HG03571 (cell line): ENCODE data around the gene CEP104.

Experiments used
- ATAC-seq: cut with Tn5 transposase; IDR thresholded peaks from one replicate; pipeline ENCODE4 v1.9.1; 2021; ENCODE audit not compliant: unreplicated experiment

The CEP104 gene

DNA sequence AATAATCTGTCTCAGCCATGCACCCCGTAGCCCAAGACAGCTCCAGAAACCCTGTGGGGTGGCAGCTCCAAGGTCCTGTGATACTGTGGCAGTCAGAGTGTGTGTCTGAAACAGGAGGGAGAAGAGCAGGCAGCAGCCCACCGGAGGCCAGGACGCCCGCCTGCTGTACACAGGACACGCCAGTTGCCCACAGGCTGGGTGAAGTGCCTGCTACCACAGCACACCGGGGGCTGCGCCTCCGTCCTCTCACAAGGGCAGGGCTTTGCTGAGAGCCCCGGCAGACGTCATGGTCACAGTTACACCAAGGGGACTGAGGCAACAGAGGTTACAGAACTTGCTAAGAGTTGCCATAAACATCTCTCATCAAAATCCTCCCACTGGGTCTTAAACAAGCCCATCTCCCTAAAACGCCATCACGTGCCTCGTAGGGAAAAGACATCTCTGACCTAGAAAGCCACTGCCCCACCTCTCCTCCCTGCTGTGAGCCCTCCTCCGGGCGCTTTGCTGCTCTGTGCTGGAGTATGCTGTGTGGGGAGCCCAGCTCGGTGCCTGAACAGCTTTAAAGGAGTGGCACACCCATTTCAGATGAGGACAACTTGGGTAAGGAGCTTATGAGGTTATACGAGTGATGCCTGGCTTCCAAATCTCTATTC lies 37.7 kb upstream of the CEP104 start:
- no peak for ATAC-seq

- no peak for ATAC-seq
These were observed 36.2 kb upstream of the CEP104 start for GRCh38 chr1:3893190-3893589.

DNA sequence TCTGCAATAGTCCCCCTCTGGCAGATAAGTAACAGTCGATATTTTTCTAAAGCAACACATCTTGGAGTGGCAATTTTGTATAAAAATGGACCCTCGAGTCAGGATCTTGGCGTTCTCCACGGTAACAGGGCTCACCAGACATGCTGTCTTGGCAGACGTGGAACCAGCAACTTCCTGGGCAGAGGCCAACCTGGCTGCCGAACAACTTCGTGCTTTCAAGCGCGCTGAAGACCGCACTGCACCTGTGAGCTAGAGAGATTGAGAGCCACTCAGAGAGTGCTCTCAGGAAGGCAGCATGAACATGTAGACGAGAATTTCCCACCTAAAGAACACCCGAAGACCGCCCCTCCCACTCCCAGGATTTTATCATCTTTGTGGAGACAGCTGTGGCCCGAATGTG lies 35.7 kb upstream of the CEP104 start:
- no peak for ATAC-seq

DNA sequence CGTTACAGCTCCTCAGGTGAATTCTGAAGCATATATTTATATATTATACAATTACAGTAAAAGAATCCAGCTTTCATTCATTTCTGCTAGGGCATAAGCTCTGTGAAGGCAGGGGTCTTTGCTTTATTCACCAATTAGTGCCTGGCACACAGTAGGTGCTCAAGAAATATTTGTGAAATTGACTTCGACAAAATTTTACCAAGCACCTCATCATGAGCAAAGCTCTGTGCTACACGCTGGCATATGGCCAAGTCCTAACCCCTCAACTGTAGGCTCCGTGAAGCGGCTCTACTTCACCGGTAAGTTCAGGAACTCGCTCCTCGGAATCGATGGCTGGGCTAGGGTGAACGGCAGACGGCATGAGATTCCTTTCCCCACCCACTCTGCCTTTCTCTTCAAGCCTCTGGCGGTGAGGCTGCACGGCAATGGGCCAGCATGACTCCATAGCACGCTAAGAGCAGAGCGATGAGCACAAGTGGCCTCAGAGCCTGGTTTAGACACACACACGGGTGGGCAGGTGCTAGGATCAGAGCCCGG lies 34.4 kb upstream of the CEP104 start:
- no peak for ATAC-seq

- no peak for ATAC-seq
These were observed 33.6 kb upstream of the CEP104 start for GRCh38 chr1:3890389-3891328.

- no peak for ATAC-seq
These were observed 32.9 kb upstream of the CEP104 start for GRCh38 chr1:3889936-3890335.

DNA sequence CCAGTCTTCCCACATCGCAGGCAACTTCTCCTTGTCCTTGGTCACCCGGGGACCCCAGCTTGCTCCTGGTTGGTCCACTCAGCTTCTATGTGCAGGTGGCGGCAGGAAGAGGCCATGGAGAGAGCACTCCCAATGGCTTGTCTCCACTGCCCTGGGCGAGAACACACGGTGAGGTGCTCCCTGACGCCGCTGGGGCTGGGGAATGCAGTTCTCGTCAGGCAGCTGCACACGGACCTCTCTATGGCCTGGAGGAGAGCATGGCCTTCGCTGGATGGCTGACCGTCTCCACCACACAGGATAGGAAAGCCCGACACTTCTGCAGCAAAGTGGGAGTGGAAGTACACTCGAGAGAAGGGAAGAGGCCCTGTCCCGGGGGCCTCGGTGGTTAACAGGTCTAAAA lies 31.3 kb upstream of the CEP104 start:
- ATAC-seq: no peak

DNA sequence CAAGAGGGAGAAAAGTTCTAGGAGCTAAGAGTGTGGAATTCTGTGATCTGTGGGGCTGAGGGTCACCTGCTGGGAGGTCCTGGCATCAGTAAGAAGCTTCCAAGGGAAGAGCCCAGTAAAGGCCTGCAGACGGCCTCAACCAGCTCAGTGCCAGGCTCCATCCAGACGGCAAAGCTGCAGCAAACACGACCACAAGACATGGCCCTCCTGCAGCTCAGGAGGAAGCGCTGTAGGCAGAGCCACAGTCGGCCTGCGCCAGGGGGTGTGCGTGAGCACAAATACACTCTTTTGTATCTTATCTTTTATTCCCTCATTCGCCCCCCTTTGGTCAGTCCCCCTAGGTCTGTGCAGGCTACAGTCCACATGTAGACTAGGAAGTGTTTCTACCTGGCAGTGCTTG lies 29.7 kb upstream of the CEP104 start:
- no peak for ATAC-seq

DNA sequence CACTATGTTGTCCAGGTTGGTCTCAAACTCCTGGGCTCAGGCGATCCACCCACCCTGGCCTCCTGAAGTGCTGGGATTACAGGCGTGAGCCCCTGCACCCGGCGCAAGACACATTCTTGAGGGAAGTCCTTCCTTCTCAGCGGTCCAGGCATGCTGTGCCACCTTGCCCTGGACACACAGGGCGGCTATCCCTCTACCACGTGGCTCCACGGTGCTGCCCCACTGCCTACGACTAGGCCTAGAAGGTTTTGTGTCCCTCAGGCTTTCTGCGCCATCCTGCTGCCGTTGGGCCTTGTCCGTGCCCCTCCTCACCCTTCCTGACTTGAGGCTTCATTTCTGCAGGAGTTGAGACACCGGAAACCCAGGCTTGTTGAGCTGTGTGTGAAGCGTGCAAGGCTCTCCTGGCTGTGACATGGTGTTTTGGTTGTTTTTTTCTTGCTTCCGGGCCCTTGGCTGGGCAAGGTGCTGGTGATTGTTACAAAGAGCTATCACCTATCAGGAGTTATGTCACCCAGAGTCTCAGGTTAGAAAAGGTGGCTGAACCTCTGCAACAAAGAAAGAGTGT lies 29.2 kb upstream of the CEP104 start:
- ATAC-seq: no peak

DNA sequence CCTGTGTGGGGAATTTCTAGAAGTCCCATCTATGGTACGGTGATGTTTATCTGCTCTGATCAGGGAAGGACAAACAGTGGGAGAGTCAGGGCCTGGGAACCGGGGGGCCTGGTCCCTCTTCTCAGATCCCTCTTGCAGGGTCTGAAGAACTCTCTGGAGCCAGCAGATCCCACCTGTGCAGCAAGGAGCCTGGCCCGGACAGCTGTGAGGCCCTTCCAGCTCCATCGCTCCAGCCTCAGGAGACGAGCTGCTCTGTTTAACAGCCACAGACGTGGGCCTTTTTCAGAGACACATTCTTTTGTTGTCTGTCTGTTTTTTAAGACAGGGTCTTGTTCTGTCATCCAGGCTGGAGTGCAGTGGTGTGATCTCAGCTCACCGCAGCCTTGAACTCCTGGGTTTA lies 28.6 kb upstream of the CEP104 start:
- no peak for ATAC-seq

DNA sequence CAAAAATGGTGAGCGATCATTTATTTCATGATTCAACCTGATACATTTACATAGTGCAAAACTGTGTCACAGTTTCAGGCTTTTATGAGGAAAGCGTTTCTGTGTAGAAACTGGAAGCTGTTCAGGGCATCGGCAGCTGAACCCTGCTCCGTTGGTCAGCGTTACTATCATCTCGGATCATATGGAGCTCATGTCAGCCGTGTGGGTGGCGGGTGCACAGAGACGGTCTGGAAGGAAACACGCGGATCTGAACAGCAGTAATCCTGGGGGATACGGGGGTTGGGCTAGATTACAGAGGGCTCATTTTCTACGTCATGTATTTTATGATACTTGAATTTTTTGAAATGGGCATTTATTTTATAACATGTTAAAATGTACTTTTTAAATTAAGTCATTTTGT lies 28.0 kb upstream of the CEP104 start:
- no peak for ATAC-seq

DNA sequence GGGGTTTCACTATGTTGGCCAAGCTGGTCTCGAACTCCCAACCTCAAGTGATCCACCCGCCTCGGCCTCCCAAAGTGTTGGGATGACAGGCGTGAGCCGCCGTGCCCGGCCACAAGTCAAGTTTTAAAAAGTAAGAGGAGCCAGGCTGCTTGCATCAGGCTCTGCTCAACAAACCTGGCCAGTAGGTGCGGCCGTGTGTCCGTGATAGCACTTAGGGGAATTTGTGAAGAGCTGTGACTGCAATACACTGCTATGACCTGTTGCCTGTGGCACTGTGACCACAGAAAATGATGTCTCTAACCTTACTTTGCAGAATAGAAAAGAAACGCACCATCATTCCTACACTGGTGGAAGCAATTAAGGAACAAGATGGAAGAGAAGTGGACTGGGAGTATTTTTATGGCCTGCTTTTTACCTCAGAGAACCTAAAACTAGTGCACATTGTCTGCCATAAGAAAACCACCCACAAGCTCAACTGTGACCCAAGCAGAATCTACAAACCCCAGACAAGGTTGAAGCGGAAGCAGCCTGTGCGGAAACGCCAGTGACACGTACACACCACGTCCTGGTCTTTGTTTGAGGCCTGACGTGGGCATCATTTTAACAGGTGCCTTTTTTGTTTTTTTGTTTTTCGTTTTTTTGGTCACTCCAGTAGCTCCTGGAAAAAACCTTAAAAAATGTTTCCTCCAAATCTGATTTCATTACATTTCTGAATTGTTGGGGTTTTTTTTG lies 26.3 kb upstream of the CEP104 start:
- ATAC-seq: no peak

DNA sequence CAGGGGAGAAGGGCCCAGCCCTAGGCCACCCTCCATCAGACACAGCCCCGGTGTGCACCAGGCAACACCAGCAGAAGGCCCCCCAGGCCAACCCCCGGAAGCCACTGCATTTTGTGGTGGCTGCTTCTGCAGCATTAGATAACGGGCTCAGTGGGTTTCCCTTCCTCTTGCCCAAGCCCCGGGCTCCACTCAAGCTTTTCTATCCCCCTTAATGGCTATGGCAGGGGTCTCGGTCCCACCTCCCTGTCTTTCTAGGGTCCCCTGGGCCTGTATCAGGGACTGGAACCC lies 24.1 kb upstream of the CEP104 start:
- no peak for ATAC-seq

DNA sequence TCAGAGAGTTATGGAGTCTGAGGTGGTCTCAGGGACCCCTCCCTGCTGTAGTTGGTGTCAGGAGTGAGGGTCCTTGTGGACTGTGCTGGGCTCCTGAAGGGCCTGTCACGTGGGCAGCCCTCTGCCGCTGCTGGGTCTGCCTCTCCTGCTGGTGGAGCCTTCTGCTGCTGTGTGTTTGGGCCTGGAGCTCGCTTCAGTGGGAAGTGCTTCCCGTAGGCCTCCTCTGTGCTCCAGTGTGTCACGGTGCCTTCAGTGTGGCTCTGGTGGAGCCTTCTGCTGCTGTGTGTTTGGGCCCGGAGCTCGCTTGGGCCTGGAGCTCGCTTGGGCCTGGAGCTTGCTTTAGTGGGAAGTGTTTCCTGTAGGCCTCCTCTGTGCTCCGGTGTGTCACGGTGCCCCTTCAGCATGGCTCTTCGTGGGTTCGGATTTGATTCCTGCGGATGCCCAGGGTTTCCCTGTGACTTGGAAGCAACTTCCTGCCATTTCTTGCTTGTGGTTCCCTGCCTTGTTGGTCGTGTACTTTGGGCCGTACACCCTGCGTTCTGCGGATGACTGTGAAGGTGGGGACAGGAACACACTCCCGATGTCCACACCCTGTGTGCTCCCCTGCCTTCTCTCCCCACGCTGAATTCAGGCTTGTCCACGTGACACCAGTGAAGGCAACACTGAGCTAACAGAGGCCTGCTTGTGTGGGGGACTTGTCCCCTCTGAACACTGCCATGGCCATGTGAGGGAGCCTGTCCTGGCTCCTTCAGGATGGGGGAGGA lies 23.6 kb upstream of the CEP104 start:
- no peak for ATAC-seq

DNA sequence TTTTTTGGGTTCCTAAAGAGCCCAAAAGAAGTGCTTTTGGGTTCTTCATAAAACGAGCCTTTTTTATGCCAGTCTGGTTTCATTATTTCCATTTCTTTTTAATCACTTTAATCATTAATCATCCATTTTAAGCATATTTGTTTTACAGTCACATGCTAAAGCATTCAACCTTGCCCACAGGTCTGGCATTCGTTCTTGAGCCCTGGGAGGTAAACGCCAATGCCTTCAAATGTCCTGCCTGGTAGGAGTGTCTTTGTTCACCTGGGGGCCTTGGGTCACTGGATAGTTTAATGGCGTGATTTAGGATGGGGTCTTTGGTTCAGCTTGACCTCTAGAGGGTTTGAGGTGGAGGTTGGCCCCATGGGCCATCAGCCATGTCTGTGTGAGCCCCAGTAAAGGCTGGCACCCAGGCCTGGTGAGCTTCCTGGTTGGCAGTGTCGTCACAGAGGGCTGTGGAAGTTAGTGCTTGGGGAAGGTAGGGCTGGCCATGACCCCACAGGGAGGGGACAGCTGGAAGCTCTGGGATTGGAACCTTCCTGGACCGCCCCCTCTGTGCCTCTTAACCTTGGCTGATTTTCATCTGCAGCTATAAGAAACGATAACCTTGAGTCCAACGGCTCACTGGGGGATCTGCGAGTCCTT lies 22.9 kb upstream of the CEP104 start:
- no peak for ATAC-seq

- no peak for ATAC-seq
These were observed 22.1 kb upstream of the CEP104 start for GRCh38 chr1:3879099-3879498.

DNA sequence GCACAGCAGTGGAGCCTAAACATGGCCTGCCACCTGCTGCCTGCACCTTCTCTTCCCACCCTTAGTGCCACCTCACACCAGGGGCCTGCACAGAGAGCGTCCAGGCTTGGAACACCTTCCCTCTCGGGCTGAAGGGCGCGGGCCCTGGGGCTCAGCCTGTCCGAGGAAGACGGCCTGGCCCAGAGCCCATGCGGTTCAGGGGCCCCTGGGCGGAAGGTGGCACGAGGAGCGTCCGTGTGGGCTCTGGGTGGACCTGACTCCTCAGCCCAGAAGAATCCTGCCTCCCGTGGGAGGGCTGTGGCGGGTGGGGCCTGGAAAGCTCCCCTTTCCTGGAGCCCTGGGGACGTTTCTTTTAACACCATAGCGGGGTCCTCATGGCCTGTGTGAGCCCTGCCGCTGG lies 19.7 kb upstream of the CEP104 start:
- ATAC-seq: no peak

GRCh38 chr1:3874736-3875135 lies 17.7 kb upstream of the CEP104 start:
- no peak for ATAC-seq

- no peak for ATAC-seq
These were observed 15.5 kb upstream of the CEP104 start for GRCh38 chr1:3872546-3872945.

DNA sequence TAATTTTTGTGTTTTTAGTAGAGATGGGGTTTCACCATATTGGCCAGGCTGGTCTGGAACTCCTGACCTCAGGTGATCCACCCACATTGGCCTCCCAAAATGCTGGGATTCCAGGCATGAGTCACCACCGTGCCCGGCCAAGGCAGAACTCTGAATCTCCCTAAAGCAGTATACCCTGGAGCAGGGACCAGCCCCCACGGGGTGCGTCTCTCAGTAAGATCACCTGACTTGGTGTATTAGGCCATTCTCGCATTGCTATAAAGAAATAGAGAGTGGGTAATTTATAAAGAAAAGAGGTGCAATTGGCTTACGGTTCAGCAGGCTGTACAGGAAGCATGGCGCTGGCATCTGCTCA lies 14.4 kb upstream of the CEP104 start:
- ATAC-seq: no peak
